ENCODE measurements around the gene SOX8.

GRCh38 chr16:942436-943060, 39.0 kb upstream of the SOX8 start:
- TF ChIP-seq CTCF (conservative IDR thresholded peaks at IDR 0.05): no peak
- TF ChIP-seq EZH2 (IDR thresholded peaks at IDR 0.05; ENCODE audit: low read depth): no peak

Data from PC-9 (cell line).